H1 (cell line): ENCODE measurements around the gene TAT. TPM values are rescaled to one million over a fixed set of nuclear protein-coding genes. Genes with fewer than 3 reads are reported as not detected.

Experiments used
- CTCF ChIA-PET: fragments of 300-600 bp; sonication (Branson Sonifier 250); formaldehyde crosslinking; loops from one replicate; lab custom pipeline; 2021; ENCODE audit not compliant: partially characterized antibody; lab: Charles Lee
- POLR2A ChIA-PET: fragments of 300-600 bp; sonication (Branson Sonifier 250); formaldehyde crosslinking; loops from one replicate; lab custom pipeline; 2021; ENCODE audit warnings: inconsistent platforms; ENCODE audit not compliant: partially characterized antibody; lab: Charles Lee
- DNase-seq, 2 experiments: peaks; one replicate each; pipeline versions ENCODE4 v3.0.0 to v3.0.0-alpha.2; 2010 to 2022; ENCODE audit warnings: low spot score in 2 of 2, low read depth in 1 of 2, mixed read lengths in 1 of 2
- FAIRE-seq: peaks from 2 replicates; lab custom pipeline; 2011; peaks lifted over from hg19 to GRCh38; lab: Jason Lieb, UNC
- H2AFZ ChIP-seq: 2 replicates; pipeline ENCODE4 v1.8.1; 2012; ENCODE audit warnings: low read length, inconsistent platforms
- H2AK5ac ChIP-seq: 2 replicates; pipeline ENCODE4 v1.6.1; 2013; ENCODE audit warnings: low read depth, low read length
- H2BK120ac ChIP-seq: replicated peaks from 2 replicates; pipeline ENCODE3; 2013; ENCODE audit warnings: low read depth, low read length, inconsistent platforms
- H2BK12ac ChIP-seq: 2 replicates; pipeline ENCODE4 v1.6.1; 2013; ENCODE audit warnings: low read depth, low read length
- H2BK15ac ChIP-seq: 2 replicates; pipeline ENCODE4 v1.6.1; 2013; ENCODE audit warnings: low read length
- H2BK20ac ChIP-seq: 2 replicates; pipeline ENCODE4 v1.6.1; 2013; ENCODE audit warnings: low read length
- H2BK5ac ChIP-seq: 2 replicates; pipeline ENCODE4 v1.6.1; 2013; ENCODE audit warnings: low read depth, low read length
- H3K14ac ChIP-seq: 2 replicates; pipeline ENCODE4 v1.6.1; 2013; ENCODE audit warnings: inconsistent platforms; ENCODE audit not compliant: insufficient read length
- H3K18ac ChIP-seq: 2 replicates; pipeline ENCODE4 v1.6.1; 2013; ENCODE audit warnings: low read length; ENCODE audit errors: extremely low read depth
- H3K23ac ChIP-seq: 2 replicates; pipeline ENCODE4 v1.6.1; 2013; ENCODE audit warnings: inconsistent platforms; ENCODE audit not compliant: insufficient read length
- H3K23me2 ChIP-seq: 2 replicates; pipeline ENCODE4 v1.6.1; 2013; ENCODE audit warnings: low read depth, low read length
- H3K27ac ChIP-seq: 2 replicates; pipeline ENCODE4 v1.6.1; 2011; ENCODE audit warnings: low read depth, low read length, inconsistent platforms
- H3K27me3 ChIP-seq, 4 experiments: replicated peaks in 1 of 4; 1 replicate in 1 of 4; 2 replicates in 3 of 4; pipeline versions ENCODE4 v1.6.1 to v1.8.1; 2011 to 2013; ENCODE audit warnings: low read length in 3 of 4, mild to moderate bottlenecking in 3 of 4, inconsistent platforms in 2 of 4, mixed read lengths in 2 of 4, moderate library complexity in 1 of 4; ENCODE audit not compliant: control insufficient read depth in 3 of 4, insufficient read depth in 3 of 4; ENCODE audit errors: extremely low read depth in 1 of 4
- H3K36me3 ChIP-seq, 4 experiments: 2 replicates each; pipeline versions ENCODE4 v1.6.1 to v1.8.1; 2011 to 2013; ENCODE audit warnings: mild to moderate bottlenecking in 4 of 4, low read length in 3 of 4, moderate library complexity in 2 of 4, control low read depth in 1 of 4, inconsistent platforms in 1 of 4; ENCODE audit not compliant: insufficient read depth in 4 of 4, control insufficient read depth in 2 of 4
- H3K4ac ChIP-seq: replicated peaks from 2 replicates; pipeline ENCODE3; 2013; ENCODE audit warnings: low read length, low read depth, mixed read lengths, inconsistent platforms; ENCODE audit not compliant: insufficient read length
- H3K4me1 ChIP-seq, 4 experiments: replicated peaks in 1 of 4; 1 replicate in 1 of 4; 2 replicates in 3 of 4; pipeline versions ENCODE4 v1.6.1 to v1.8.1; 2011 to 2013; ENCODE audit warnings: low read length in 3 of 4, inconsistent platforms in 2 of 4, mixed read lengths in 1 of 4; ENCODE audit not compliant: insufficient read depth in 4 of 4, control insufficient read depth in 3 of 4
- H3K4me2 ChIP-seq, 2 experiments: 2 replicates each; pipeline versions ENCODE4 v1.6.1 to v1.8.1; 2011 to 2013; ENCODE audit warnings: low read depth in 2 of 2, low read length in 2 of 2, control low read depth in 1 of 2, inconsistent platforms in 1 of 2, mild to moderate bottlenecking in 1 of 2; ENCODE audit not compliant: insufficient read depth in 1 of 2
- H3K4me3 ChIP-seq, 4 experiments: fragments of 200-600, 300-600 bp in 1 of 4; sonication (generic), shearing (Covaris generic), sonication (Bioruptor Twin) in 1 of 4; 2 replicates each; pipeline versions ENCODE4 v1.5.1 to v1.8.1; 2011 to 2016; ENCODE audit warnings: low read length in 4 of 4, low read depth in 3 of 4, control low read depth in 2 of 4, inconsistent platforms in 2 of 4, mild to moderate bottlenecking in 2 of 4, mixed read lengths in 1 of 4, moderate library complexity in 1 of 4; ENCODE audit not compliant: insufficient read depth in 2 of 4; ENCODE audit errors: extremely low read depth in 1 of 4
- H3K56ac ChIP-seq: replicated peaks from 2 replicates; pipeline ENCODE3; 2013; ENCODE audit warnings: low read depth, mild to moderate bottlenecking, mixed read lengths, low read length, inconsistent platforms; ENCODE audit not compliant: insufficient read length
- H3K79me1 ChIP-seq: 2 replicates; pipeline ENCODE4 v1.6.1; 2013; ENCODE audit warnings: low read depth, low read length, control low read depth
- H3K79me2 ChIP-seq, 2 experiments: 2 replicates each; pipeline versions ENCODE4 v1.6.1 to v1.8.1; 2012 to 2013; ENCODE audit warnings: low read length in 2 of 2, mild to moderate bottlenecking in 2 of 2, inconsistent platforms in 1 of 2; ENCODE audit not compliant: insufficient read depth in 2 of 2, control insufficient read depth in 1 of 2
- H3K9ac ChIP-seq, 4 experiments: replicated peaks in 1 of 4; 1 replicate in 1 of 4; 2 replicates in 3 of 4; pipeline versions ENCODE4 v1.6.1 to v1.8.1; 2011 to 2013; ENCODE audit warnings: low read depth in 3 of 4, low read length in 3 of 4, control low read depth in 2 of 4, mild to moderate bottlenecking in 2 of 4, moderate library complexity in 2 of 4, inconsistent platforms in 1 of 4; ENCODE audit errors: extremely low read depth in 1 of 4
- H3K9me3 ChIP-seq, 2 experiments: 2 replicates each; pipeline versions ENCODE4 v1.6.1 to v1.8.1; 2012 to 2013; ENCODE audit warnings: mild to moderate bottlenecking in 2 of 2, moderate library complexity in 2 of 2, control low read depth in 1 of 2, inconsistent platforms in 1 of 2, low read depth in 1 of 2, low read length in 1 of 2, mixed read lengths in 1 of 2; ENCODE audit not compliant: insufficient read depth in 2 of 2
- H4K20me1 ChIP-seq, 2 experiments: replicated peaks in 1 of 2; 2 replicates each; pipeline versions ENCODE3 to v1.8.1; 2011 to 2013; ENCODE audit warnings: inconsistent platforms in 2 of 2, low read length in 2 of 2, mild to moderate bottlenecking in 1 of 2; ENCODE audit not compliant: insufficient read depth in 2 of 2, control insufficient read depth in 1 of 2
- H4K5ac ChIP-seq: 2 replicates; pipeline ENCODE4 v1.6.1; 2013; ENCODE audit warnings: low read length, low read depth, mixed read lengths, inconsistent platforms; ENCODE audit not compliant: insufficient read length
- H4K8ac ChIP-seq: 2 replicates; pipeline ENCODE4 v1.8.0; 2013; ENCODE audit warnings: mild to moderate bottlenecking, moderate library complexity, low read length, inconsistent platforms; ENCODE audit not compliant: insufficient read depth; ENCODE audit errors: extremely low read depth
- H4K91ac ChIP-seq: replicated peaks from 2 replicates; pipeline ENCODE3; 2013; ENCODE audit warnings: low read length, mixed read lengths, inconsistent platforms; ENCODE audit not compliant: insufficient read length
- CBX8 ChIP-seq: fragments of 300-800, 300-1000 bp; sonication (generic); IDR thresholded peaks from 2 replicates; pipeline ENCODE4 v1.7.1; 2016; ENCODE audit warnings: low read depth, low read length, borderline replicate concordance
- RAD21 ChIP-seq, 2 experiments: IDR thresholded peaks in 1 of 2; conservative IDR thresholded peaks in 1 of 2; 2 replicates each; pipeline ENCODE4 v1.6.1; 2011; ENCODE audit warnings: low read depth in 2 of 2, low read length in 2 of 2, improper control_type of control experiment in 1 of 2, inconsistent platforms in 1 of 2, mild to moderate bottlenecking in 1 of 2, moderate library complexity in 1 of 2
- WGBS, 2 experiments: shearing (Covaris generic) in 1 of 2; methylation state at CpG; one replicate each; pipeline versions ENCODE4 v1.1.6 to v1.1.7; 2013 to 2015; ENCODE audit warnings: low lambda C conversion rate in 2 of 2, mixed read lengths in 2 of 2, inconsistent platforms in 1 of 2, low coverage in 1 of 2, missing lambda C conversion rate in 1 of 2; ENCODE audit not compliant: insufficient replicate concordance in 2 of 2, insufficient coverage in 1 of 2, insufficient read length in 1 of 2; ENCODE audit errors: extremely low coverage in 1 of 2, missing lambda C conversion rate in 1 of 2; 5-methylcytosine and 5-hydroxymethylcytosine counted together
- polyA plus RNA-seq, 7 experiments: library from polyadenylated mRNA; depleted of rRNA in 3 of 7; stranded (reverse) in 5 of 7; unstranded in 2 of 7; fragments of >200 nt in 5 of 7; fragments of 200-250 nt in 2 of 7; gene quantifications; 1 replicate in 5 of 7; 2 replicates in 1 of 7; 4 replicates in 1 of 7; pipeline versions ENCODE4 v1.2.1 to v1.2.3, GENCODE V29; 2011 to 2013; ENCODE audit warnings: missing spikeins in 2 of 7, mixed read lengths in 2 of 7
- total RNA-seq: library from RNA; stranded (reverse); fragmentation: NEBNext Ultra II Directional; extraction: Animal tissue kit (Norgen Biotek cat#: 25700); gene quantifications from 2 replicates; pipeline ENCODE4 v1.2.1, GENCODE V29; 2021
- TF ChIP-seq, protein P1 (sequence below), 3 experiments: IDR thresholded peaks; 1 replicate in 2 of 3; 2 replicates in 1 of 3; pipeline versions ENCODE4 v1.5.1 to v1.6.1; 2011; ENCODE audit warnings: low read length in 3 of 3, mild to moderate bottlenecking in 3 of 3, inconsistent platforms in 2 of 3, low read depth in 1 of 3, moderate library complexity in 1 of 3; ENCODE audit not compliant: insufficient read depth in 1 of 3; ENCODE audit errors: control extremely low read depth in 1 of 3

Gene TAT
- total and polyA plus RNA-seq, 2 of the 8 experiments (the other 6 are each of a cell fraction or from before 2014, with no cell fraction given) = 0.03 TPM; not detected in 1

DNA sequence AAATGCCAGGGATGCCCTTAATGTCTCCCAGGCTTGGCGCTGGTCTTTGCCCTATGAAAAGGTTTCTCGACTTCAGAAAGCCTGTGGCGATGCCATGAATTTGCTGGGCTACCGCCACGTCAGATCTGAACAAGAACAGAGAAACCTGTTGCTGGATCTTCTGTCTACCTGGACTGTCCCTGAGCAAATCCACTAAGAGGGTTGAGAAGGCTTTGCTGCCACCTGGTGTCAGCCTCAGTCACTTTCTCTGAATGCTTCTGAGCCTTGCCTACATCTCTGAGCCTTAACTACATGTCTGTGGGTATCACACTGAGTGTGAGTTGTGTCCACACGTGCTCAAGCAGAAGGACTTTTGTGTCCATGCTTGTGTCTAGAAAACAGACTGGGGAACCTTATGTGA lies 39.2 kb downstream of the TAT start:
- peak in 1 of 2 experiments; percentile 76 for DNase-seq
- H3K4me2 ChIP-seq = no peak overlapping the region
- POLR2A ChIA-PET = interaction anchor here (1.5 kb wide), 1 partner anchor 11 kb away, joined by 10 read pairs; the partner anchor contains the start of gene CHST4
- H3K79me1 ChIP-seq = peaks cover 3% of the 10 kb centered on the region; the same call in 1 of the 2 replicates
- no peak overlapping the region for H3K14ac ChIP-seq
- H4K20me1 ChIP-seq = no peaks in the 10 kb centered on the region
- no peak overlapping the region for H3K18ac ChIP-seq
- H3K27ac ChIP-seq = no peak overlapping the region
- CTCF ChIA-PET = interaction anchor here (0.8 to 12.7 kb wide), 25 partner anchors 8 to 179 kb away, joined by 3 to 140 read pairs (median 5); partner anchors contain the start of genes CALB2 and CHST4
- TF ChIP-seq CBX8 (no peak), RAD21 (IDR thresholded peaks at IDR 0.05 in 1 of 2, conservative IDR thresholded peaks at IDR 0.05 in 1 of 2; ENCODE audit: low read depth in 2 of 2, low read length in 2 of 2) (peak; percentile 87 to 91)
- TF ChIP-seq, protein P1, sequence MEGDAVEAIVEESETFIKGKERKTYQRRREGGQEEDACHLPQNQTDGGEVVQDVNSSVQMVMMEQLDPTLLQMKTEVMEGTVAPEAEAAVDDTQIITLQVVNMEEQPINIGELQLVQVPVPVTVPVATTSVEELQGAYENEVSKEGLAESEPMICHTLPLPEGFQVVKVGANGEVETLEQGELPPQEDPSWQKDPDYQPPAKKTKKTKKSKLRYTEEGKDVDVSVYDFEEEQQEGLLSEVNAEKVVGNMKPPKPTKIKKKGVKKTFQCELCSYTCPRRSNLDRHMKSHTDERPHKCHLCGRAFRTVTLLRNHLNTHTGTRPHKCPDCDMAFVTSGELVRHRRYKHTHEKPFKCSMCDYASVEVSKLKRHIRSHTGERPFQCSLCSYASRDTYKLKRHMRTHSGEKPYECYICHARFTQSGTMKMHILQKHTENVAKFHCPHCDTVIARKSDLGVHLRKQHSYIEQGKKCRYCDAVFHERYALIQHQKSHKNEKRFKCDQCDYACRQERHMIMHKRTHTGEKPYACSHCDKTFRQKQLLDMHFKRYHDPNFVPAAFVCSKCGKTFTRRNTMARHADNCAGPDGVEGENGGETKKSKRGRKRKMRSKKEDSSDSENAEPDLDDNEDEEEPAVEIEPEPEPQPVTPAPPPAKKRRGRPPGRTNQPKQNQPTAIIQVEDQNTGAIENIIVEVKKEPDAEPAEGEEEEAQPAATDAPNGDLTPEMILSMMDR (IDR thresholded peaks at IDR 0.05; ENCODE audit: control extremely low read depth in 1 of 3, insufficient read depth in 1 of 3, low read depth in 1 of 3, low read length in 3 of 3) = peak; percentile 45 to 89 (median 84)
- no peaks in the 10 kb centered on the region for H3K9me3 ChIP-seq
- no peak overlapping the region for H2BK12ac ChIP-seq
- no peak overlapping the region for H2AK5ac ChIP-seq
- WGBS, 2 experiments = 67% methylated on average over 6 of the region's 6 CpGs; no CpG with 5 or more reads in 1 of the 2 experiments
- H2BK15ac ChIP-seq = no peak overlapping the region
- H3K36me3 ChIP-seq = no peaks in the 10 kb centered on the region
- H4K5ac ChIP-seq = no peak overlapping the region
- H3K4me3 ChIP-seq = no peak overlapping the region
- no peaks in the 10 kb centered on the region for H3K27me3 ChIP-seq
- H3K9ac ChIP-seq = no peak overlapping the region
- no peak overlapping the region for H4K91ac ChIP-seq
- H3K79me2 ChIP-seq = no peaks in the 10 kb centered on the region
- no peak overlapping the region for H3K4ac ChIP-seq
- no peaks in the 10 kb centered on the region for H3K23me2 ChIP-seq
- no peak overlapping the region for H4K8ac ChIP-seq
- H2BK5ac ChIP-seq = no peak overlapping the region
- H3K4me1 ChIP-seq = no peaks in the 10 kb centered on the region
- FAIRE-seq = peak; percentile 99
- no peak overlapping the region for H2BK120ac ChIP-seq
- H3K56ac ChIP-seq = no peak overlapping the region
- no peak overlapping the region for H2AFZ ChIP-seq
- no peak overlapping the region for H2BK20ac ChIP-seq
- no peak overlapping the region for H3K23ac ChIP-seq
